ENCODE data around the gene CHCHD10.

GRCh38 chr22:23793326-23793725 is 25.6 kb upstream of the CHCHD10 start:
- no peak for TF ChIP-seq POLR2AphosphoS5 (IDR thresholded peaks at IDR 0.05; ENCODE audit: borderline replicate concordance, low read depth, low read length)
- TF ChIP-seq EZH2 (IDR thresholded peaks at IDR 0.05) = no peak
- no peak for TF ChIP-seq FOXP2 (optimal IDR thresholded peaks at IDR 0.05; ENCODE audit: control extremely low read depth, extremely low read length, insufficient read depth)
